ENCODE measurements around the gene PBLD. TPM values are rescaled to one million over a fixed set of nuclear protein-coding genes. Genes with fewer than 3 reads are reported as not detected.

Gene PBLD
- total RNA-seq, result 2.9 TPM
- long read RNA-seq, partial matches to known transcripts, result 0 of 3 reads
- long read RNA-seq, other reads (novel, unspliced or antisense), result 1 of 3 reads

DNA sequence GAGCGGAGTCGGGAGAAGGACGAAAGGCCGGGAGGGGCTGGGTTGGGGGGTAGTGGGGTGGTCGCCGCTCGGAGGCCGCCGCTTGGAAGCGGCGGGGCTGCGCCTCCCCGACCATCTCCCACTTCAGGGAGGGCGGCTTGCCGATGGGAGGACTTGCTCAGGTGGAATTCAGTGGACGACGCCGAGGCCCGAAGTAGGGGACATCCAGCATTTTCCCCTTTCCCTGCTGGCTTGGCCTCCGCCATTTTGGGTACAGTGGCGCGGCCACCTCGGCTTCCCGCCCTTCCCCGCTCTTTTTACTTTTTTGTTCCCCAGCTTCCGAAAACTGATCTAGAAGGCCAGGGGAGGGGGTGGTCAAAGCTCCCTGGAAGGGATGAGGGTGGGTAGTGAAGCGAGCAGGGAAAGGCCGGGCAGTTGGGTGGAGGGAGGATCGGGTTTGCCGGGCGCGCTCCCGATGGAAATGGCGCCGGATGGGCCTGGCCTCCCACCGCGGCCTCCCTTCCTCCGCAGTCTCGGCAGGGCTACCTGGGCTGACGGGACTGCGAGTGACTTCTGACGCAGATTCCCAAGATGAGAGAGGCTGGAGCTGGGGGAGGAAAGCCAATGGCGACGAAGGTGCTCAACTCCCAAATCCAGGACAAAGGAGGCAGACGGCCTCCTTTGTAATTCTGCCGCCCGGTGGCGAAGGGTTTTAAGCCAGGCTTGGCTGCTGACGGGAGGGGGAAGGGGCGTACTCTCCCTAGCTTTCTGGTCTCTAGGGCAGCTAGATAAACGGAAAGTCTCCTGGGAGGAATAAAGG, at the start of gene PBLD:
TSS of gene PBLD (minus strand) at position 670 of the 799 bp plus-strand sequence. CDS start 26,084 bp downstream, outside the sequence.
- DNase-seq (ENCODE audit: missing footprints), result peak; percentile 80
- ATAC-seq, result peak; percentile 43
- intact Hi-C loops (cut with DNase I), result loop anchor here (5.0 to 10.0 kb wide), 2 partner anchors 260 to 572 kb away; partner anchors contain the start of gene DDX50

DNA sequence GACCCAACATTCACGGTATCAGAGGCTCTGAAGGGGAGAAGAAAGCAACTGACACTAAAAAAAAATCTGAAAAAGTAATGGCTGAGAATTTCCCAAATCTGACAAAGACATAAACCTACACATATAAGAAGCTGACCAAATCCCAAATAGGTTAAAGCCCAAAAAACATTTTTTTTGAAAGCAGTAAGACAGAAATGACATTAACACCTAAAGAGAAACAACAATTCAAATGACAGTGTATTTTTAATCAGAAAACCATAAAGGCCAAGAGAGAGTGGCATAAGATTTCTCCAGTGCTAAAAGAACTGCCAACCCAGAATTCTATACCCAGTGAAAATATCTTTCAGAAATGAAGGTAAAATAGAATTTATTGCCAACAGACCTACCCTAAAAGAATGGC, 38.9 kb upstream of the PBLD start:
- intact Hi-C loops (cut with DNase I), result no loop called here
- DNase-seq (ENCODE audit: missing footprints) (no peak), ATAC-seq (no peak)

DNA sequence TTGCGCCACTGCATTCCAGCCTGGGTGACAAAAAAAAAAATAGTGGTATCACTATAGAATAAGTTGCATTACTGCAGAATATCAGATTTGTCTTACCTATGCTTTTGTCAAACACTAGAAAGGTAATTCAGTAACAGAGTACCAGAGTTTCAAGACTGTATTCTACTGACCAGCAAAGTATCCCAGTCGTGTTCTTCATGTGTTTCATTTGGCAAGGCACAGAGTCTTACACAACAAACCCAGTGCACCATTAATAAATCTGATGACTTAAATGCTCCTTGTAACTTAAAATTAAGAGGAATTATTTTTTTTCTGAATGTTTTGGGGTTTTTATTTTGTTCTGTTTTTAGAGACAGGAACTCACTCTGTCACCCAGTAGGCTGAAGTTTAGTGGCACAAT, 34.4 kb upstream of the PBLD start:
- DNase-seq (ENCODE audit: missing footprints), result no peak
- intact Hi-C loops (cut with DNase I), result no loop called here
- no peak for ATAC-seq

DNA sequence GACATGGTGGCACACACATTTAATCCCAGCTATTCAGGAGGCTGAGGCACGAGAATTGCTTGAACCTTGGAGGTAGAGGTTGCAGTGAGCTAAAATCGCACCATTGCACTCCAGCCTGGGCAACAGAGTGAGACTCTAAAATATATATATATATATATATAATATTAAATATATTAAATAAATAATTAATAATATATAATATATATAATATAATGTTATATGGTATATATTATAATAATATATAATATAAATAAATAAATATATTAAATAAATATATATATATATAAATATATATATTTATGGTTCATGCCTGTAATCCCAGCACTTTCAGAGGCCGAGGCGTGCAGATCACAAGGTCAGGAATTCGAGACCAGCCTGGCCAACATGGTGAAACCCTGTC, 33.9 kb upstream of the PBLD start:
- DNase-seq (ENCODE audit: missing footprints) (no peak), ATAC-seq (no peak)
- intact Hi-C loops (cut with DNase I), result no loop called here

DNA sequence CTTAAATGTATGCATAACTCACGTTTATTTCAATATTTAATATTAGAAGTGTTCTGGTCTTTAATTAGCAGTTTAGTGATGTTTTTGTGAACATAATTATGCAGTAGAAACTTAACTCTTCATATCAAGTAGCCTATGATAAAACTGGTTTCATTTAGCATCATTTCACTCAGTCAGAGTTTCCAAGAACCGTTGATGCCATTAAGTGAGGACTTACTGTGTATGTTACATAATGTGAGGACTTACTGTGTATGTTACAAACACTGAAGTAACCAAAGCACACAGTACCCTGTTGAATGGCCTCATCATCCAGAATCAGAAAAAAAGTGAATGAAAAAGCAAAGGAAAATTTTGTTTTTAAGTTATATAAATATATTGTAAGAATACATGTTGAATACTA, 32.9 kb upstream of the PBLD start:
- ATAC-seq (no peak), DNase-seq (ENCODE audit: missing footprints) (no peak)
- intact Hi-C loops (cut with DNase I), result no loop called here

DNA sequence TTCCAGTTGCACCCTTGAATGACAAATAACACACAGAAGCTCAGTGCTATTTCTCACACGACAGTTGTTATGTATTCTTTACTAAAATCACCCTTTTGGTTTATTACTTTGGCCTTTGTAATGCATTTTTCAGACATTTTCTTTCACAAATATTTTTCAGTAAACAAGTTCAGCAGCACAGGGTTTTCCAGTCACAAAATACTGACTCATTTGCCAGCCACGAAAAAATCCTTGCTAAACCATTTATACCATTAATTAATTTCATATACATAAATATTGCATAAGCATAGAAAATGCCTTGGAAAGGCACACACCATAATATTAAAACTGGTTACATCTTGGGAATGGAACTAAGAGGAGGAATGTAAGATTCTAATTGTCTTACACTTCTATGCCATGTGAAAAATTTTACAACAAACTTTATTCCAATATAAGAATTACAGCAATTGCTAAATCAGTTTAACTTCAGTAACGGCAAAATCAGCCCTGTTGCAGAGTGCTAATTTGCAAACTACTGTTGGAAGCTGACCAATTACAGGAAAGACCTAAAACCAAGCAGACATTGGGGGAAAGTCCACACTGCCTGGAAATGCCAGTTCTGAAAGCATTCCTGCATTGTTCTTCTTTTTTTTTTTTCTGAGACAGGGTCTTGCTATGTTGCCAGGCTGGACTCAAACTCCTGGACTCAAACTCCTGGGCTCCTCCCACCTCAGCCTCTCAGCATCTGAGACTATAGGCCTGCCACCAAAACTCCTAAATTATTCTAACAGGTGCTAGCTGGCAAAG, 31.6 kb upstream of the PBLD start:
- intact Hi-C loops (cut with DNase I), result no loop called here
- DNase-seq (ENCODE audit: missing footprints), result no peak
- no peak for ATAC-seq

DNA sequence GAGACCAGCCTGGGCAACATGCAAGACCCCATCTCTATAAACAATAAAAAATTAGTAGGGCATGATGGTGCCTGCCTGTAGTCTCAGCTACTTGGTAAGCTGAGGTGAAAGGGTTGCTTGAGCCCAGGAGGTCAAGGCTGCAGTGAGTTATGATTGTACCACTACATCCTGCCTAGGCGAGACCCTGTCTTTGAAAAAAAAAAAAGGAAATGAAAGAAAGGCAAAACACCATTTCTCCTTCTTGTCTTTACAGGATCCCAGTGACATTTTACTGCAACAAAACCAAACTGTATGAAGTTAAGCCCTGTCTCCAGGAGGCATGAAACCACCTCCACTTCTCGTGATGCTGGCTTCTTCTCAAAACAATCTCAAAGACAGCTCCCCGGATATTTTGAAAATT, 29.9 kb upstream of the PBLD start:
- ATAC-seq (no peak), DNase-seq (ENCODE audit: missing footprints) (no peak)
- intact Hi-C loops (cut with DNase I), result no loop called here

DNA sequence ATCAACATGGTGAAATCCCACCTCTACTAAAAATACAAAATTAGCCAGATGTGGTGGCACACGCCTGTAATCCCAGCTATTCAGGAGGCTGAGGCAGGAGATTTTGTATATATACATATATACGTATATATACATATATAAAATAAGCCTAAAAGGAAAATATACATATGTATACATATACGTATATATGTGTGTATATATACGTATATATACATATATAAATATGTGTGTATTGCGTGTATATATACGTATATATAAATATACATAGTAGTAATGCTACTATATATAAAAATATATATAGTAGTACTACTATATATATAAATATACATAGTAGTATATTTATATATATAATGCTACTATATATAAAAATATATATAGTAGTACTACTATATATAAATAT, 26.5 kb upstream of the PBLD start:
- no peak for ATAC-seq
- DNase-seq (ENCODE audit: missing footprints), result no peak
- intact Hi-C loops (cut with DNase I), result no loop called here

DNA sequence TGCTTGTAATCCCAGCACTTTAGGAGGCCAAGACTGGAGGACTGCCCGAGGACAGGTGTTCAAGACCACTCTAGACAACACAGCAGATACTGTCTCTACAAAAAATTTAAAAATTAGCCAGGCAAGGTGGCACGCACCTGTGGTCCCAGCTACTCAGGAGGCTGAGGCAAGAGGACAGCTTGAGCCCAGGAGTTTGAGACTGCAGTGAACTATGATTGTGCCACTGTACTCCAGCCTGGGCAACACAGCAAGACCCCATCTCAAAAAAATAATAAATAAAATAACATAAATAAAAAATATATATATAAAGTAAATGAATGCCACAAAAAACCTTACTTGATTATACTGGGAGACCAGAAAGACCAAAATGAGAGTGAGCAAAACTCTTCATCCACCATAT, 20.8 kb upstream of the PBLD start:
- intact Hi-C loops (cut with DNase I), result no loop called here
- DNase-seq (ENCODE audit: missing footprints), result no peak
- ATAC-seq, result no peak

DNA sequence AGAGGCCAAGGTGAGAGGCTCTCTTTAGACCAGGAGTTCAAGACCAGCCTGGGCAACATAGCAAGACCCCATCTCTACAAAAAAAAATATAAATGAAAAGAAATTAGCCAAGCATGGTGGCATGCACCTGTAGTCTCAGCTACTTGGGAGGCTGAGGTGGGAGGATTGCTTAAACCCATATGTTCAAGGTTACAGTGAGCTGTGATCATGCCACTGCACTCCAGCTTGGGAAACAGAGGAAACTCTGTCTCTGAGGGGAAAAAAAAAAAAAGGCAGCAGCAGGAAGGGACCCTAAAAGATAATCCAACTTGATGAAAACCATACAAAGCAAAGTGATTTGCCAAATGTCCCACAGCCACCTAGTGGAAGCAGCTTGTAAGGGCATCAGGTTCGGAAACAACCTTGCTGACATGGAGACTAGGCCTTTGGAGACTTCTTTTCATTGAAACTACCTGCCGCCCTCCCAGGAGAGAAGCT, 15.6 kb upstream of the PBLD start:
- ATAC-seq (no peak), DNase-seq (ENCODE audit: missing footprints) (no peak)
- intact Hi-C loops (cut with DNase I), result no loop called here

DNA sequence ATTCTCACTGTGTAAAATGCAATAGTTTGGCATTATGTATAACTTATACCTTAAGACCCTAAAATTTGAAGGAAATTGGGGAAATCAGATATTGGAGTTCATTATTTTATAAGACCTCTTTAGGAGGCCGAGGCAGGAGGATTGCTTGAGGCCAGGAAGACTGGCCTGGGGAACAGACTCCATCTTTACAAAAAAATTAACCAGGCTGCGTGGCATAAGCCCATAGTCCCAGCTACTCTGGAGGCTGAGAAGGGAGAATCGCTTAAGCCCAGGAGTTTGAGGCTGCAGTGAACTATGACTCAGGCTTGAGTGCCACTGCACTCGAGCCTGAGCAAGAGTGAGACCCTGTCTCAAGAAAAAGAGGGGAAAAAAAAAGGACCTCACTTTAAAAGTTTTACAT, 14.0 kb upstream of the PBLD start:
- intact Hi-C loops (cut with DNase I), result no loop called here
- ATAC-seq, result no peak

DNA sequence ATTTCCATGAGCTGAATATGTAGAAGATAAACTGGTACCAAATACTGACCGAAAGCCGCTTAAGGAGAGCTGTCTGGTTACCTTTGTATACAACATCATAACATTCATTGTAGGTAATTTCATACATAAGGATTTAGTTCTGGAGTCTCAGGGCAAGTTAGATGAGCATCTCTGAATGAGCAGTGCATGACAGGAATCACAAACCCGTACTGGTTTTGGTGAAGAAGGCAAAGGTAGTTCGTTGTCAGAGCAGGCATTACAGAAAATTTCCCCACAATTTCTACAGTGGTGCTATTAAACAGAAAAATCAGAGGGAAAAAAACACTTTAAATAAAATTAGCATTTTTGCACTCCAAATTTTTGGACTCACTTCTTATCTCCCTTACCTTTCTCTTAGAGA, 12.9 kb upstream of the PBLD start:
- ATAC-seq (no peak), DNase-seq (ENCODE audit: missing footprints) (no peak)
- intact Hi-C loops (cut with DNase I), result no loop called here

More for the DNA sequence above, 14.0 kb upstream of the PBLD start:
- DNase-seq (ENCODE audit: missing footprints), result no peak

DNA sequence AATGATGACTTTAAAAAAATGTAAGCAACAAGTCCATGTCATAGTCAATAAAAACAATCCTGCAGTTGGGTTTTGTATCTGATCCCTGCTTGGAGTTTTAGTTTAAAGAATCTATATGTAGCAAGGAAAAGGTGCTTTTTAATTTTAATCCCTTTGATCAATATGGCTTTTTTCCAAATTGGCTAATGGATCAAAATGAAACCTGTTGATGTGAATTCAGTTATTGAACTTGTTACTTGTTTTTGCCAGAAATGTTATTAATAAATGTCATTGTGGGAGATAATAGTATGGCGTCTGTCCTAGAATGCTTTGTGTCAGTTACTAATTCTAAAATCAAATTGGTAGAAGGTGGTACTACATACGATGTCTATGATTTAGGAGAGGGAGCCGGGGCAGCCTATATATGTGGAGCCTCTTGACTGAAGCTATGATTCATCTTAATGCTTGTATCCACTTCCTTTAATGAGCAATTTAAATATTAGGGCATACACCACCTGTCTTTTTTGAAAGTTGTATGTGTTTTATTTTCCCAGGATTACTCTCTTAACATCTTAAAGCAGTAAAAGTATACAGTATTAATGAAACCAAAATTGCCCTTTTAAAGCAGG, 10.3 kb upstream of the PBLD start:
- DNase-seq (ENCODE audit: missing footprints), result no peak
- intact Hi-C loops (cut with DNase I), result no loop called here
- no peak for ATAC-seq

DNA sequence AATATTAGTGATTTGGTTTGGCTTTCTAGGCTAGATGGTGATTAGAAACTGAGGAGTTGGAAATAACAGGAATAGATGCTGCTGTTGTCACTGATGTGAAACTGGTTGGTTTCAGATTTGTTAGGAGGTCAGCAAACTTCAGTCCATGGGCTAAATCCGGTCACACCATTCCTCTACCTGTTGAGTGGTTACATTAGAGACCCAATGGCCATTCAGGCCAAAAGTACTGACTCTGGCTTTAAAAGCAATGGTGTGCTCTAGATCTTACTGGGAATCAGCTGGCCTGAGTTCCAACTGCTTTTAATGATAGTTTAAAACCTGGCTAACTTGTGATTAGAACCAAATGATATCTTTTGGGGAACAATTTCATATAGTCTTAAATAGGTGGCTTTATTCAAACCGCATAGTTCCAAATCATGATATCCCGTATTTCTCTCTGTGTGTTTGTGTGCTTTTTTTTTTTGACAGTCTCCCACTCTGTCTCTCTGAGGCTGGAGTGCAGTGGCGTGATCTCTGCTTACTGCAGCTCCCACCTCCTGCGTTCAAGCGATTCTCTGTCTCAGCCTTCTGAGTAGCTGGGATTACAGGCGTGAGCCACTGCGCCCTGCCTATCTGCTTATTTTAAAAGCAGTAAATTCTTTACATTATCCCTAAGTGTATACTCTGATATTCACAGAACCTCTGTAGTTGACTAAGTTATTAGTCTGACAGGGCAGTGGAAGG, 7.8 kb upstream of the PBLD start:
- intact Hi-C loops (cut with DNase I), result no loop called here
- no peak for DNase-seq (ENCODE audit: missing footprints)
- no peak for ATAC-seq

DNA sequence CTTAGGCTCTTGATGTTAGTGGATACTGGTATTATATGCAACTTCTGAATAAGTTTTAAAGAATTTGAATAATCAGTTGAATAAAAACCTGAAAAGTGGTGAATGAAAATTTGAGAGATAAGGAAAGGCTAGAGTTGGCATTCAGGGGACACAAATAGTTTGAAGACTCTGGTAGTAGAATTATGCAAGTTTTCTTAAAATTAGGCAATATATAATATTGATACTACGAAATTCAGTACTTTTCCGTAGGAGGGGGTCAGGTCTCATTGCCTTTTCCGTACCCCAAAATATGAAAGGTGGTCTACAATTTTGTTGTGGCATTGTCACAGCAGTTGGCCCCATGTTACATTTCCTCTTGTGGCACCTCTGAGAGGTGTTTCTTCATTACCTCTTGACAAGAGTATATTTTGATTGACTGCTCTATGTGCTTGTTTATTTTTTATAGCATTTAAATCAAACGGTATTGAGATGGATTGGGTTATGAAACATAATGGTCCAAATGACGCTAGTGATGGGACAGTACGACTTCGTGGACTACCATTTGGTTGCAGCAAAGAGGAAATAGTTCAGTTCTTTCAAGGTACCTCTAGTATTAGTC, 4.1 kb upstream of the PBLD start:
- no peak for DNase-seq (ENCODE audit: missing footprints)
- ATAC-seq, result no peak
- intact Hi-C loops (cut with DNase I), result loop anchor here (10.0 kb wide), 1 partner anchor 568 kb away; the partner anchor contains the start of gene DDX50

DNA sequence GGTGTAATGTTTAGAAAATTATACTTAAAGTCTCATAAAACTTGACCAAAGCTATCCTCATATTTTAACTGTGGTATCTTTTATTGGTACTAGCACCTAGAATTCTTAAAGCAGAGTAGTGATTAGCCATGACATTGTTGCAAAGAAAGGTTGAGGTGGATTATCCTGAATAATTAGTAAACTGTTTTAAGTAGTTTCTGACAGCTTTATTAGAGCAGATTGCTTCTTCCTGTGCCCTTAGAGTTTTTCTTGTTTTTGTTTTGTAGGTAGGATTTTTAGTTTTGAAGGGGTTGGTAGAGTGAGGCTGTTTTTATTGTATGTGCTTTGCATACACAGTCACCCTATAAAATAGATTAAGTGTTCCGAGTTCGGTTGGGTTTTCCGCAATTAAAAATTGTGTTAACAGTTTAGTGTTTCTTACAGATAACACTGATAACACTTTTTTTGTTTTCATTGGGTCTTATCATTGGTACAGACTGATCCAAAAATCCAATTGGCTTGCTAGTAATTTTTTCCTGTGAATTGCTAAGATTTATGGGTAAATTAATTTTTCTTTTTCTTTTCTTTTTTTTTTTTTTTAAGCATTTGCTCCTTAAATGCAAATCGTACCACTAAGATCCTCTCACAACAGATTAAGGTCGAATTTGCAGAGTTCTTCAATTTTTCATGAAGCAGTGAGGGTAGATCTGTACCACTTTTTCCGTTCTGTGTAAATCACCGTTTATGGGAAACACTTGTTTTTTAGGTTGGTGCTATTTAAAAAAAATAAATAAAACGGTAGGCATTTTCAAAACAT, 2.1 kb upstream of the PBLD start:
- intact Hi-C loops (cut with DNase I), result loop anchor here (5.0 to 10.0 kb wide), 2 partner anchors 263 to 570 kb away; partner anchors contain the start of gene DDX50
- ATAC-seq (no peak), DNase-seq (ENCODE audit: missing footprints) (no peak)

All from Right ventricle myocardium inferior (tissue), 1 donor.